IPS DF 4.7 (cell line): ENCODE measurements around the gene SCN8A.
"Not testable (repeated sequence)": the region's sequence is repeated elsewhere in the genome, so short reads cannot be mapped to it uniquely, and the experiment has no call there.

ENCODE experiments used
- DNase-seq: peaks from one replicate; pipeline ENCODE4 v3.0.0-alpha.2; 2013; ENCODE audit warnings: low spot score; ENCODE audit errors: extremely low read depth

The SCN8A gene

GRCh38 chr12:51814311-51815088, 223.5 kb downstream of the SCN8A start:
- DNase-seq = no peak

GRCh38 chr12:51815571-51815970, 224.5 kb downstream of the SCN8A start:
- no peak for DNase-seq

- DNase-seq = no peak
Observed at GRCh38 chr12:51817027-51817953, 226.3 kb downstream of the SCN8A start.

- no peak for DNase-seq
Observed at GRCh38 chr12:51818086-51818485, 227.1 kb downstream of the SCN8A start.

- no peak for DNase-seq
Observed at GRCh38 chr12:51818566-51819300, 227.7 kb downstream of the SCN8A start.

- no peak for DNase-seq
Observed at GRCh38 chr12:51819736-51820525, 228.9 kb downstream of the SCN8A start.

GRCh38 chr12:51820526-51821439, 229.8 kb downstream of the SCN8A start:
- no peak for DNase-seq

GRCh38 chr12:51821440-51822260, 230.6 kb downstream of the SCN8A start:
- no peak for DNase-seq

GRCh38 chr12:51822261-51822616, 231.2 kb downstream of the SCN8A start:
- no peak for DNase-seq

GRCh38 chr12:51822956-51823355, 231.9 kb downstream of the SCN8A start:
- no peak for DNase-seq

- DNase-seq = no peak
Observed at GRCh38 chr12:51823875-51824565, 233.0 kb downstream of the SCN8A start.

GRCh38 chr12:51825216-51825615, 234.2 kb downstream of the SCN8A start:
- no peak for DNase-seq

GRCh38 chr12:51826881-51827280, 235.8 kb downstream of the SCN8A start:
- no peak for DNase-seq

GRCh38 chr12:51827925-51828818, 237.1 kb downstream of the SCN8A start:
- DNase-seq = no peak

GRCh38 chr12:51829011-51829481, 238.0 kb downstream of the SCN8A start:
- DNase-seq = no peak

- no peak for DNase-seq
Observed at GRCh38 chr12:51829641-51830040, 238.6 kb downstream of the SCN8A start.

GRCh38 chr12:51831817-51832216, 240.8 kb downstream of the SCN8A start:
- DNase-seq = not testable (repeated sequence)
